Keratinocyte (primary cell): ENCODE results near the gene PLXDC1. TPM values are rescaled to one million over a fixed set of nuclear protein-coding genes. Genes with fewer than 3 reads are reported as not detected.

Experiments
- DNase-seq: peaks from one replicate; pipeline ENCODE4 v3.0.0-alpha.2; 2011; ENCODE audit warnings: low read depth, missing footprints, low spot score
- FAIRE-seq: peaks from 2 replicates; lab custom pipeline; 2011; peaks lifted over from hg19 to GRCh38; lab: Jason Lieb, UNC
- H2AFZ ChIP-seq: 2 replicates; pipeline ENCODE4 v1.6.0; 2012; ENCODE audit warnings: low read length, control low read depth, inconsistent platforms; ENCODE audit not compliant: control insufficient read depth
- H3K27ac ChIP-seq: 2 replicates; pipeline ENCODE4 v1.5.1; 2011; ENCODE audit warnings: low read length; ENCODE audit not compliant: control insufficient read depth, insufficient read depth
- H3K27me3 ChIP-seq: 3 replicates; pipeline ENCODE4 v1.6.0; 2011; ENCODE audit warnings: low read length; ENCODE audit not compliant: control insufficient read depth, insufficient read depth; ENCODE audit errors: extremely low read depth
- H3K36me3 ChIP-seq, 2 experiments: 2 replicates in 1 of 2; 3 replicates in 1 of 2; pipeline ENCODE4 v1.5.1; 2011; ENCODE audit warnings: low read length in 2 of 2, mild to moderate bottlenecking in 1 of 2; ENCODE audit not compliant: control insufficient read depth in 2 of 2, insufficient read depth in 2 of 2; ENCODE audit errors: extremely low read depth in 1 of 2
- H3K4me1 ChIP-seq: 3 replicates; pipeline ENCODE4 v1.5.1; 2011; ENCODE audit warnings: low read length; ENCODE audit not compliant: control insufficient read depth, insufficient read depth; ENCODE audit errors: extremely low read depth
- H3K4me2 ChIP-seq: 3 replicates; pipeline ENCODE4 v1.6.0; 2011; ENCODE audit warnings: low read depth, low read length; ENCODE audit not compliant: control insufficient read depth, insufficient read depth; ENCODE audit errors: extremely low read depth
- H3K4me3 ChIP-seq, 3 experiments: fragments of 200-600 bp in 1 of 3; sonication (generic) in 1 of 3; 2 replicates in 2 of 3; 3 replicates in 1 of 3; pipeline ENCODE4 v1.5.1; 2011 to 2016; ENCODE audit warnings: low read length in 3 of 3, mild to moderate bottlenecking in 3 of 3, control low read depth in 2 of 3, inconsistent platforms in 1 of 3, low read depth in 1 of 3, mixed read lengths in 1 of 3, mixed run types in 1 of 3, moderate library complexity in 1 of 3; ENCODE audit not compliant: control insufficient read depth in 2 of 3, insufficient read depth in 2 of 3; ENCODE audit errors: extremely low read depth in 1 of 3
- H3K79me2 ChIP-seq: 2 replicates; pipeline ENCODE4 v1.6.0; 2012; ENCODE audit warnings: low read length; ENCODE audit not compliant: control insufficient read depth, insufficient read depth
- H3K9ac ChIP-seq: 3 replicates; pipeline ENCODE4 v1.6.0; 2011; ENCODE audit warnings: low read length; ENCODE audit not compliant: control insufficient read depth, insufficient read depth; ENCODE audit errors: extremely low read depth
- H3K9me1 ChIP-seq: 3 replicates; pipeline ENCODE4 v1.6.0; 2011; ENCODE audit warnings: low read length; ENCODE audit not compliant: control insufficient read depth, insufficient read depth; ENCODE audit errors: extremely low read depth
- H3K9me3 ChIP-seq: 2 replicates; pipeline ENCODE4 v1.5.1; 2012; ENCODE audit warnings: low read depth, low read length; ENCODE audit not compliant: control insufficient read depth
- H4K20me1 ChIP-seq: 3 replicates; pipeline ENCODE4 v1.6.0; 2011; ENCODE audit warnings: low read length; ENCODE audit not compliant: control insufficient read depth, insufficient read depth; ENCODE audit errors: extremely low read depth
- CTCF ChIP-seq, 3 experiments: IDR thresholded peaks in 1 of 3; conservative IDR thresholded peaks in 1 of 3; optimal IDR thresholded peaks in 1 of 3; 2 replicates in 2 of 3; 3 replicates in 1 of 3; pipeline versions ENCODE3 to v1.5.1; 2011; ENCODE audit warnings: low read length in 3 of 3, mild to moderate bottlenecking in 3 of 3, moderate library complexity in 2 of 3, control low read depth in 1 of 3, inconsistent platforms in 1 of 3; ENCODE audit not compliant: insufficient read depth in 2 of 3; ENCODE audit errors: extremely low read depth in 1 of 3
- EZH2 ChIP-seq: IDR thresholded peaks from one replicate; pipeline ENCODE4 v1.6.1; 2012; ENCODE audit warnings: inconsistent platforms, mild to moderate bottlenecking, low read length, moderate library complexity
- dilution Hi-C: fragments of 300-500 bp; cut with MboI; formaldehyde crosslinking; loops from one replicate; pipeline ENCODE4 v1.7.0; 2020; ENCODE audit warnings: low sequenced_read_pairs; ENCODE audit not compliant: extremely low pct_ligation_motif_present
- polyA plus RNA-seq, 5 experiments: library from polyadenylated mRNA; depleted of rRNA in 3 of 5; stranded (reverse) in 3 of 5; stranded (forward) in 1 of 5; unstranded in 1 of 5; fragments of >200 nt; gene quantifications; 1 replicate in 1 of 5; 2 replicates in 3 of 5; 3 replicates in 1 of 5; pipeline versions ENCODE4 v1.2.1 to v1.2.3, GENCODE V29; 2011 to 2012; ENCODE audit warnings: missing spikeins in 2 of 5, low read depth in 1 of 5, low replicate concordance in 1 of 5

Gene PLXDC1
- polyA plus RNA-seq, 1 donor (not counting 4 experiments of a cell fraction or from before 2014, with no cell fraction given), result 0.35 TPM

- no peak overlapping the region for H3K4me3 ChIP-seq
- no peaks in the 10 kb centered on the region for H3K79me2 ChIP-seq
- H4K20me1 ChIP-seq, result no peaks in the 10 kb centered on the region
- no peaks in the 10 kb centered on the region for H3K36me3 ChIP-seq
- FAIRE-seq (no peak), DNase-seq (no peak)
- no peak overlapping the region for H2AFZ ChIP-seq
- peaks cover 19% of the 10 kb centered on the region for H3K27me3 ChIP-seq
- no peak for TF ChIP-seq CTCF (optimal IDR thresholded peaks at IDR 0.05 in 1 of 3, IDR thresholded peaks at IDR 0.05 in 1 of 3, conservative IDR thresholded peaks at IDR 0.05 in 1 of 3; ENCODE audit: extremely low read depth in 1 of 3, insufficient read depth in 2 of 3, low read length in 3 of 3)
- no peak for TF ChIP-seq EZH2
- dilution Hi-C loops, result no loop called here
- H3K9ac ChIP-seq, result no peak overlapping the region
- no peaks in the 10 kb centered on the region for H3K9me3 ChIP-seq
- H3K4me1 ChIP-seq, result no peaks in the 10 kb centered on the region
- no peak overlapping the region for H3K27ac ChIP-seq
- no peak overlapping the region for H3K4me2 ChIP-seq
- no peaks in the 10 kb centered on the region for H3K9me1 ChIP-seq
Measured at GRCh38 chr17:39080421-39081078, 70.9 kb downstream of the PLXDC1 start.

GRCh38 chr17:39079836-39080235 lies 71.6 kb downstream of the PLXDC1 start:
- no peak overlapping the region for H3K9ac ChIP-seq
- no peaks in the 10 kb centered on the region for H3K79me2 ChIP-seq
- no peak for DNase-seq
- no peak overlapping the region for H3K4me2 ChIP-seq
- H3K9me1 ChIP-seq, result no peaks in the 10 kb centered on the region
- no peak overlapping the region for H2AFZ ChIP-seq
- peaks cover 15% of the 10 kb centered on the region for H3K27me3 ChIP-seq
- H4K20me1 ChIP-seq, result no peaks in the 10 kb centered on the region
- dilution Hi-C loops, result no loop called here
- H3K4me3 ChIP-seq, result no peak overlapping the region
- no peak for FAIRE-seq
- TF ChIP-seq EZH2 (no peak), CTCF (optimal IDR thresholded peaks at IDR 0.05 in 1 of 3, IDR thresholded peaks at IDR 0.05 in 1 of 3, conservative IDR thresholded peaks at IDR 0.05 in 1 of 3; ENCODE audit: extremely low read depth in 1 of 3, insufficient read depth in 2 of 3, low read length in 3 of 3) (no peak)
- H3K36me3 ChIP-seq, result no peaks in the 10 kb centered on the region
- no peaks in the 10 kb centered on the region for H3K9me3 ChIP-seq
- no peaks in the 10 kb centered on the region for H3K4me1 ChIP-seq
- no peak overlapping the region for H3K27ac ChIP-seq
